GM18502 (cell line): ENCODE data around the gene ADCK2.
"Not testable (repeated sequence)": the region's sequence is repeated elsewhere in the genome, so short reads cannot be mapped to it uniquely, and the experiment has no call there.

Source experiments
- ATAC-seq: cut with Tn5 transposase; IDR thresholded peaks from one replicate; pipeline ENCODE4 v1.9.1; 2021; ENCODE audit warnings: mild to moderate bottlenecking; ENCODE audit not compliant: unreplicated experiment, poor library complexity

The ADCK2 gene

GRCh38 chr7:140672382-140673062 lies at the start of gene ADCK2:
ADCK2 (plus strand) TSS chr7:140672945; CDS start chr7:140673331, 386 bp downstream.
- ATAC-seq, result peak; percentile 54

GRCh38 chr7:140623980-140624379 lies 48.8 kb upstream of the ADCK2 start:
- ATAC-seq, result no peak

GRCh38 chr7:140624392-140625191 lies 48.2 kb upstream of the ADCK2 start:
- ATAC-seq, result no peak

GRCh38 chr7:140625192-140625558 lies 47.6 kb upstream of the ADCK2 start:
- ATAC-seq, result not testable (repeated sequence)

GRCh38 chr7:140625908-140626868 lies 46.6 kb upstream of the ADCK2 start:
- ATAC-seq, result no peak

- ATAC-seq, result no peak
Observed at GRCh38 chr7:140631021-140631420, 41.7 kb upstream of the ADCK2 start.

- no peak for ATAC-seq
Observed at GRCh38 chr7:140631602-140632001, 41.1 kb upstream of the ADCK2 start.

- no peak for ATAC-seq
Observed at GRCh38 chr7:140635345-140635744, 37.4 kb upstream of the ADCK2 start.

GRCh38 chr7:140635816-140636215 lies 36.9 kb upstream of the ADCK2 start:
- ATAC-seq, result no peak

- no peak for ATAC-seq
Observed at GRCh38 chr7:140637400-140637799, 35.3 kb upstream of the ADCK2 start.

GRCh38 chr7:140638173-140638791 lies 34.5 kb upstream of the ADCK2 start:
- ATAC-seq, result no peak

GRCh38 chr7:140639366-140640053 lies 33.2 kb upstream of the ADCK2 start:
- no peak for ATAC-seq

GRCh38 chr7:140640060-140640637 lies 32.6 kb upstream of the ADCK2 start:
- ATAC-seq, result no peak

GRCh38 chr7:140640727-140641523 lies 31.8 kb upstream of the ADCK2 start, which contains the start of gene DENND2A:
DENND2A (minus strand) TSS chr7:140640813; CDS start chr7:140602397, 38,416 bp downstream.
- ATAC-seq, result no peak

- no peak for ATAC-seq
Observed at GRCh38 chr7:140641524-140642195, 31.1 kb upstream of the ADCK2 start.

GRCh38 chr7:140643416-140643815 lies 29.3 kb upstream of the ADCK2 start:
- no peak for ATAC-seq

- not testable (repeated sequence) for ATAC-seq
Observed at GRCh38 chr7:140644761-140645160, 28.0 kb upstream of the ADCK2 start.
